Measurements from ENCODE around the gene ISL2. TPM values are rescaled to one million over a fixed set of nuclear protein-coding genes. Genes with fewer than 3 reads are reported as not detected.

Gene ISL2
- polyA plus RNA-seq, 2 of the 4 experiments (the other 2 are of a cell fraction) = 2.6 to 3.2 TPM

DNA sequence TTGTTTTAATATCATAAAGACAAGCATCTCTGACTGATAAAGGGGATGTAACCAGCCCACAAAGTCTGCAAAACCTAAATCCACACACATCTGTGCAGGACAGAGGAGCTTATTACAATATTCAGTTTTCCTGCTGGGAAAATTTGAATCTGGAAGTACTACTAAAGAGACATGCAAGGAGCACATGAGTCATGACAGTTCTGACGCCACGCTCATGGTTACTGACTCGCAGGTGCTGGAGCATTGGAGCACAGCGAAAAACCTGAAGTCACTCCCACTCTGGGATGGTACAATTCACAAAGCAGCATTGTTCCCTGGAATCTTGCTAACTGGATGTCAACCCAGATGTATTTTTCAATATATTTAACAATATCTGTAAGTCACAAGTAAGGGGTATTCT lies 7.6 kb upstream of the ISL2 start:
- H3K9me3 ChIP-seq = no peaks in the 10 kb centered on the region
- H3K4me2 ChIP-seq = 0 out of 3 replicates have a peak overlapping the region, but pooled peaks have one; percentile 3
- peak overlapping the region in 1 of 2 experiments; percentile 70; a peak in 2 of 6 replicates for H3K27ac ChIP-seq
- ATAC-seq (peak in 1 of 2 experiments; percentile 17; a peak in 2 of 6 replicates), DNase-seq (ENCODE audit: low read depth in 1 of 2, low spot score in 1 of 2) (peak in 1 of 2 experiments; percentile 66), FAIRE-seq (no peak)
- no peak overlapping the region for H3K4me3 ChIP-seq
- H3K4me1 ChIP-seq = peaks cover 42% of the 10 kb centered on the region
- WGBS (ENCODE audit: missing lambda C conversion rate) = 59% methylated on average over 4 of the region's 4 CpGs
- POLR2A ChIA-PET = no interaction called here
- CTCF ChIA-PET = interaction anchor here (0.8 to 5.0 kb wide), 15 partner anchors 10 to 181 kb away, joined by 3 to 44 read pairs (median 6); partner anchors contain the start of gene ETFA
- TF ChIP-seq FOSL2 (IDR thresholded peaks at IDR 0.05) = no peak
- TF ChIP-seq FOSL2 (CRISPR knock-in tag; IDR thresholded peaks at IDR 0.05) = peak; percentile 62
- TF ChIP-seq JUNB (IDR thresholded peaks at IDR 0.05) = no peak

DNA sequence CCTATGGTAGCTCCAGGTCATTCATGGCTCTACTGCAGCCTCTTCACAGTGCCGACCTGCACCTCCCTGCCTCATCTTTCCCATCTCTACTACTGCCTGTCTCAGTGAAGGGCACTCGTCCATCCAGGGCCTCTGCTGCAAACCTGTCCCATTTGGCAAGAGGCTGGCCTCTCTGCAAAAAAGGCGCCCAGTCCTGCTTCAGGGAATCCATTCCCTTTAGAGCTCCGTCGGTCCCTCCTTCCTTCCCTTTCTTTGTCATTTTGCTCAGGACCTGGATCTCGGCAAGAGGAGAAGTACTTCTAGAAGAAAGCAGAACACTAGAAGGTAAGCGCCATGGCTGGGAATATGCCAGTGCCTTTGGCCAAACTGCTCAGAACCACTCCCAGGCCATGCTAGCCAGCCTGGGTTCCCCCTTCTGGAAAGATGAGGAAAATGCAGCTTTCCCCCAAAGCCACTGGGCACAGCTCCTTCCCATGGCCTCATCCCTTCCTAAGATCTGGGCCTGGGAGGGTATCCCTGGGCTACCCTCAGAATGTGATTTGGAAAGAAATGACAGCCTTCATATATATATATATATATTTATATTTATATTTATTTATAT lies 6.4 kb upstream of the ISL2 start:
- Histone ChIP-seq H3K4me3 (no peak overlapping the region), H3K4me1 (peaks cover 48% of the 10 kb centered on the region), H3K9me3 (no peaks in the 10 kb centered on the region), H3K27ac (peak overlapping the region; percentile 29 to 40; a peak in 4 of 6 replicates), H3K4me2 (no peak overlapping the region)
- peak; percentile 78 to 88 for ATAC-seq
- POLR2A ChIA-PET = interaction anchor here (0.9 to 1.0 kb wide), 2 partner anchors 17 to 19 kb away, joined by 4 read pairs; no protein-coding TSS in a partner anchor
- CTCF ChIA-PET = interaction anchor here (0.6 to 5.0 kb wide), 31 partner anchors 11 to 182 kb away, joined by 3 to 44 read pairs (median 4); partner anchors contain the start of gene ETFA
- 70% methylated on average over 7 of the region's 7 CpGs for WGBS (ENCODE audit: missing lambda C conversion rate)
- peak; percentile 81 to 90 for DNase-seq (ENCODE audit: low read depth in 1 of 2, low spot score in 1 of 2)
- TF ChIP-seq RAD21 (conservative IDR thresholded peaks at IDR 0.05 in 1 of 2, IDR thresholded peaks at IDR 0.05 in 1 of 2) (peak; percentile 58 to 77), ZC3H11A (IDR thresholded peaks at IDR 0.05) (no peak), HOXB5 (CRISPR knock-in tag; IDR thresholded peaks at IDR 0.05) (no peak), FOSB (CRISPR knock-in tag; IDR thresholded peaks at IDR 0.05) (no peak), SMC3 (IDR thresholded peaks at IDR 0.05) (peak; percentile 71)
- TF ChIP-seq, protein P1, sequence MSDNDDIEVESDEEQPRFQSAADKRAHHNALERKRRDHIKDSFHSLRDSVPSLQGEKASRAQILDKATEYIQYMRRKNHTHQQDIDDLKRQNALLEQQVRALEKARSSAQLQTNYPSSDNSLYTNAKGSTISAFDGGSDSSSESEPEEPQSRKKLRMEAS (IDR thresholded peaks at IDR 0.05) = peak; percentile 38; the same call in 1 of the 2 replicates
- TF ChIP-seq, protein P2, sequence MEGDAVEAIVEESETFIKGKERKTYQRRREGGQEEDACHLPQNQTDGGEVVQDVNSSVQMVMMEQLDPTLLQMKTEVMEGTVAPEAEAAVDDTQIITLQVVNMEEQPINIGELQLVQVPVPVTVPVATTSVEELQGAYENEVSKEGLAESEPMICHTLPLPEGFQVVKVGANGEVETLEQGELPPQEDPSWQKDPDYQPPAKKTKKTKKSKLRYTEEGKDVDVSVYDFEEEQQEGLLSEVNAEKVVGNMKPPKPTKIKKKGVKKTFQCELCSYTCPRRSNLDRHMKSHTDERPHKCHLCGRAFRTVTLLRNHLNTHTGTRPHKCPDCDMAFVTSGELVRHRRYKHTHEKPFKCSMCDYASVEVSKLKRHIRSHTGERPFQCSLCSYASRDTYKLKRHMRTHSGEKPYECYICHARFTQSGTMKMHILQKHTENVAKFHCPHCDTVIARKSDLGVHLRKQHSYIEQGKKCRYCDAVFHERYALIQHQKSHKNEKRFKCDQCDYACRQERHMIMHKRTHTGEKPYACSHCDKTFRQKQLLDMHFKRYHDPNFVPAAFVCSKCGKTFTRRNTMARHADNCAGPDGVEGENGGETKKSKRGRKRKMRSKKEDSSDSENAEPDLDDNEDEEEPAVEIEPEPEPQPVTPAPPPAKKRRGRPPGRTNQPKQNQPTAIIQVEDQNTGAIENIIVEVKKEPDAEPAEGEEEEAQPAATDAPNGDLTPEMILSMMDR (IDR thresholded peaks at IDR 0.05) = peak; percentile 43
- FAIRE-seq = no peak

DNA sequence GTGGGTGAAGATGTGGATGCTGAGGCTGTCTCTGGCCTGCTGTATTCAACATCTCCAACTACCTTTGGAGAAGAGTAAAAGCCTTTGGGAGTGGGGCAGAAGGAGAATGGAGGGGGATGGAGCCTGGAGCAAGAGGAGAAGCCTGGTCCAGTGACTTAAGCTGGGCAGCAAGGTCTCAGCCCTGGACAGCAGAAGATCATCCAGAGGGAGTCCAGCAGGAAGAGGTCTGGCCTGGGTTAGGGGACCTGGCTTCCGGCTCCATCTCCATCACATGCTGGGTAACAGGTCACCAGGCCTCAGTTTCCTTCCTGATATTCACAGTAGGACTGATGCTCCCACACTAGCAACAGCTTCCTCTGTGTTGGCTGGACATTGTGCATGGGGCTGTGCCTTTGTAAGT lies 3.8 kb upstream of the ISL2 start:
- ChIA-PET POLR2A (interaction anchor here (1.6 kb wide), 1 partner anchor 21 kb away, joined by 5 read pairs; the partner anchor contains the start of gene ETFA), CTCF (interaction anchor here (0.6 to 5.3 kb wide), 15 partner anchors 10 to 534 kb away, joined by 3 to 39 read pairs (median 7); partner anchors contain the start of gene ETFA)
- DNase-seq (ENCODE audit: low read depth in 1 of 2, low spot score in 1 of 2) (no peak), FAIRE-seq (no peak), ATAC-seq (no peak)
- Histone ChIP-seq H3K9me3 (no peaks in the 10 kb centered on the region), H3K4me3 (no peak overlapping the region), H3K4me2 (no peak overlapping the region), H3K4me1 (peaks cover 50% of the 10 kb centered on the region), H3K27ac (peak overlapping the region in 1 of 2 experiments; percentile 76; a peak in 3 of 6 replicates)
- no peak for TF ChIP-seq CBX2 (IDR thresholded peaks at IDR 0.05; ENCODE audit: borderline replicate concordance, low read depth)
- TF ChIP-seq HOXA7 (CRISPR knock-in tag; IDR thresholded peaks at IDR 0.05) = no peak
- TF ChIP-seq HOXB13 (CRISPR knock-in tag; IDR thresholded peaks at IDR 0.05; ENCODE audit: low read depth) = no peak
- no peak for TF ChIP-seq CHD4 (IDR thresholded peaks at IDR 0.05; ENCODE audit: borderline replicate concordance)
- no peak for TF ChIP-seq SREBF2 (IDR thresholded peaks at IDR 0.05)
- TF ChIP-seq, protein P3, sequence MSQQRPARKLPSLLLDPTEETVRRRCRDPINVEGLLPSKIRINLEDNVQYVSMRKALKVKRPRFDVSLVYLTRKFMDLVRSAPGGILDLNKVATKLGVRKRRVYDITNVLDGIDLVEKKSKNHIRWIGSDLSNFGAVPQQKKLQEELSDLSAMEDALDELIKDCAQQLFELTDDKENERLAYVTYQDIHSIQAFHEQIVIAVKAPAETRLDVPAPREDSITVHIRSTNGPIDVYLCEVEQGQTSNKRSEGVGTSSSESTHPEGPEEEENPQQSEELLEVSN (IDR thresholded peaks at IDR 0.05; ENCODE audit: borderline replicate concordance, low read depth) = no peak
- TF ChIP-seq ZSCAN20 (CRISPR knock-in tag; IDR thresholded peaks at IDR 0.05) = no peak
- TF ChIP-seq, protein P4, sequence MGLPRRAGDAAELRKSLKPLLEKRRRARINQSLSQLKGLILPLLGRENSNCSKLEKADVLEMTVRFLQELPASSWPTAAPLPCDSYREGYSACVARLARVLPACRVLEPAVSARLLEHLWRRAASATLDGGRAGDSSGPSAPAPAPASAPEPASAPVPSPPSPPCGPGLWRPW (IDR thresholded peaks at IDR 0.05) = no peak
- TF ChIP-seq NPAS2 (CRISPR knock-in tag; IDR thresholded peaks at IDR 0.05; ENCODE audit: borderline replicate concordance) = no peak
- TF ChIP-seq FOSB (CRISPR knock-in tag; IDR thresholded peaks at IDR 0.05) = no peak
- TF ChIP-seq NFE2L2 (conservative IDR thresholded peaks at IDR 0.05; ENCODE audit: low read length) = no peak
- TF ChIP-seq JUN (IDR thresholded peaks at IDR 0.05) = no peak
- TF ChIP-seq, protein P2 (IDR thresholded peaks at IDR 0.05) = no peak
- no peak for TF ChIP-seq ZNF302 (CRISPR knock-in tag; IDR thresholded peaks at IDR 0.05)
- TF ChIP-seq HDAC2 (IDR thresholded peaks at IDR 0.05) = no peak
- TF ChIP-seq ESRRA (IDR thresholded peaks at IDR 0.05; ENCODE audit: borderline replicate concordance, low read length) = no peak
- TF ChIP-seq POLR2AphosphoS2 (conservative IDR thresholded peaks at IDR 0.05; ENCODE audit: low read length) = no peak
- 92% methylated on average over 1 of the region's 1 CpG for WGBS (ENCODE audit: missing lambda C conversion rate)
